HG02642 (cell line): ENCODE results near the gene SH3PXD2B.
"Not testable (repeated sequence)": the region's sequence is repeated elsewhere in the genome, so short reads cannot be mapped to it uniquely, and the experiment has no call there.

Experiments
- ATAC-seq: cut with Tn5 transposase; IDR thresholded peaks from one replicate; pipeline ENCODE4 v1.9.1; 2021; ENCODE audit warnings: mild to moderate bottlenecking; ENCODE audit not compliant: unreplicated experiment, poor library complexity

The SH3PXD2B gene

DNA sequence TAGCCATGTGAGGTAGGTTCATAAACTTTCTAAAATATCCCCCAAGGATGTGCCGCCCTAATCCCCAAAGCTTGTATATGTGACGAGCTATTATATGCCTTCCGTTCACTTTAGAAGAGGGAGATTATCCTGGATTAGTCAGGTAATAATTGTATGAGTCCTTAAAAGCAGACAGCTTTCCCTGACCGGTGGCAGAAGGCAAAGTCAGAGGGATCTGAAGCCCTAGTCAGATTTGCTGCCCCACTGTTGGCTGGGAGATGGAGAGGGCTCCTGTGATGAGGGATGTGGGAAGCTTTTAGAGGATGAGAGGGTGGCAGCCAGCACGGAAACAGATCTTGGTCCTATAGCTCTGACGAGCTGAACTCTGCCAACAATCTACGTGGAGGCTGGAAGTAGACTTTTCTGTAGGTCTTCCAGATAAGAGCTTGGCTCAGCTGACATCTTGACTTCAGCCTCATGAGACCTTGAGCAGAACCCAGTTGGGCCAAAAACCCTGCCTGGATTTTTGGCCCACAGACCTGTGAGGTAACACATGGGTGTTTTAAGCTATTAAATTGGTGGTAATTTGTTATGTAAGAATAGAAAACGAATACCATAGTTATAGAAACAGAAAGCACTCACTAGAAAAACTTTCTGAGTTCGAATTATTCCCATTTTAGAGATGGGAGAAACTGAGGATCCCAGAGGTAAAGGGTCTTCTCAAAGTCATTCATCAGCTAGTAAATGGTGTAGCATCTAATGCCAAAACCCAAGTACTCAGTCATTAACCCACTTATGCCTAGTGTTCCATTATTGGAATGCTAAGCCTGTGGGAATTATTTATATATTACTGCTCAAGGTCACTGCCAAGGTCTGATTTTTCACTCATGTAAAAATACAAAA, 48.9 kb downstream of the SH3PXD2B start:
- no peak for ATAC-seq

DNA sequence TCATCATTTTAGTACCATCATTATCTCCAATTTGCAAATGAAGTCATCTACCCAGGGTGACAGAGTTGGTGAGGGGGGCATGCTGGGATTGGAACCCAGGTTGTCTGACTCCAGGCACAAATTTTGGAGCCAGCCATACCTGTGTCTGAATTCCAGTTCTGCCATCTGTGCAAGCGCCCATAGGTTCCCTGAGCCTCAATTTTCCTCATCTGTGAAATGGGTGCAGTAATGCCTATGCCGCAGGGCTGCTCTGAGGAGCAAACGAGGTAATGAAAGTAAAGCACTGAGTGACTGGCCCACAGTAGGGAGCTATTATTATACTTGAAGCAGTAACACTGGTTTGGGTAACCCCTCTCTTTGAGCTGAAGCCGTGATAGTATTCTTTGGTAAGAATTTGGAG, 49.6 kb downstream of the SH3PXD2B start:
- ATAC-seq = no peak

DNA sequence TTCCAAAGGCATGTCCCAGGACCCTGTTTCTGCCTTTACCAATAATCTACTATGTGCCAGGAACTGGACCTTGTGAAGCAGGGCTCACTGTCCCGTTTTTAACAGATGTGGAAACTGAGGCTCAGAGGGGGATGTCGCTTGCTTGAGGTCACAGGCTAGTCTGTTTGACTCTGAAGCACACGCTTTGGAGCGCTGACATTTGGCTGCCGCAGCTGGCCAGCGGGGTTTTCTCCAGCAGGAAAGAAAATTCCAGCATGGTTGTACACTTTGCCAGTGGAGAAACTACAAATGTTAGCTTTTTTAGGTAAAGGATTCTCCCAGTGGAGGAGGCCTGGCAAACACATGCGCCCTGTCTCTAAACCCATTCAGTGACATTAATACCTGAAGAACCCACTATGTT, 50.5 kb downstream of the SH3PXD2B start:
- ATAC-seq = no peak

DNA sequence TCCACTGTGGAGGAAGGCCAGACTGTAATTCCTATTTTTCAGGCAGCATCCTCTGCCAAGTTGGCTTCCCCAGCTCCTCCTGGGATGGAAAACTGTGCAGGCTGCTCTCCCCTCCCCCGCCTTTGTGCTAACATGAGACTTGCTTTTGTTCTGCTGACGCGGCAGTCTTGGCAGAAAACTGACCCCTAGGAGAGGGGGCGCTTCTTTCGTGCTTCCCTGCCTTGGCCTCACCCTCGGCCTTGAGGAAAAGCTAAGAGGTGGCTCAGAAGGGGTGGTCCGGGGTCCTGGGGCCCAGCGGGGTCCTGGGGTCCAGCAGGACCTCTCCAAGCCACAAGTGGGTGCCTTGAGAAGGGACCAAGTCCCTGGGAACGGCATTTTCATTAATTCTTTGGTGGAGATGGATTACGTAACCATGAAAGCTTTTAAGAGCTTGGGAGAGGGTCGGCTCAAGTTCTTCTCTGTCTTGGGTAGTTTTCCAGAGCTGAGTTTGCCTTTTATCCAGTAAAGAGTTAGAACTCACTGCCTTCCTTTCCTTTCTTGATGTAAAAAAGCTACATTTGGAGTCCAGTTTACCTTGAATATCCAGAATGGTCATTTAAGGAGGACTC, 51.0 kb downstream of the SH3PXD2B start:
- ATAC-seq = no peak

DNA sequence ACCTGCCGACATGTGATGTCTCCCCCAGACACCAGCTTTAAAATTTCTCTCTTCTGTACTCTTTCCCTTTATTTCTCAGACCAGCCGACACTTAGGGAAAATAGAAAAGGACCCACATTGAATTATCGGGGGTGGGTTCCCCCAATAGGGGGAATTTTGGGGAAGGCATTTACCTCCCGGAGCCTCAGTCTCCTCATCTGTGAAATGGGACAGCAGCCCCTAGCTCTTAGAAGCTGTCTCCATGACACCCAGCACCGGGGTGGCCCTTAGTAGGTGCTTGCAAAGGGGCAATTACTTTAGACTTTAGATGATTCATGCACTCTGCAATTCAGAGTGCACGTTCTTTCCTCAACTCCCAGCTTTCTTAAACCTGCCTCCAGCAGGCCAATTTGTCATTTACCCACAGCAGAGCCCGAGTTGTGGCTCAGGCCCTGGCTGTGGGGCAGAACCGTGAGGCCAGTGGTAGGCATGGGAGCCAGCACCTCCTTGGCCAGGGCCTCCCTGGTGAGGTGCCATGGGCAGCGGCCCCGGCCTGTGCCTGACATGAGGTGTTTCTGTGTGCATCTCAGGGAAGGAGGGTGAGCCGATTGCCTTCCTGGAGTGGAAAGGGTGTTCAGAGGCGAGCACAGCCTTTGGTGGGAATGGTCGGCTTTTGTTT, 51.7 kb downstream of the SH3PXD2B start:
- ATAC-seq = no peak

GRCh38 chr5:172402031-172402430, 52.3 kb downstream of the SH3PXD2B start:
- not testable (repeated sequence) for ATAC-seq

GRCh38 chr5:172399826-172400225, 54.5 kb downstream of the SH3PXD2B start:
- ATAC-seq = no peak

DNA sequence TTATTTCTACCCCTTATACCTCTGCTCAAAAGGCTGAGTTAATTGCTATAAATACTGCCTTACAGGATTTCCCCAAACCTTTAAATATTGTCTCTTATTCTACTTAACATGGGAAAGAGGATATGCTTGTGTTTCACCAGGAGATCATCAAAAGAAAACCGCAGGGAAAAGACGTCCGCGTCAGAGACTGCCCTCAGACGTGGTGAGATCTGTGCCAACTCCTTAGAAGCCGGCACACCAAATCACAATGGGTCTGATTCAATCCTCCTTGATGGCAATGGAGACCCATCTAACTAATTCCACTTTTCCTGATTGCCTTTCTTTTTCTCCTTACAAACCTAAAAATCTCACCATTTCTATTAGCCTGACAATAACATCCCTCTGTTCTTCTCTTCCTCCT, 55.0 kb downstream of the SH3PXD2B start:
- ATAC-seq = no peak

- ATAC-seq = not testable (repeated sequence)
These were observed 55.7 kb downstream of the SH3PXD2B start for GRCh38 chr5:172398645-172399044.

DNA sequence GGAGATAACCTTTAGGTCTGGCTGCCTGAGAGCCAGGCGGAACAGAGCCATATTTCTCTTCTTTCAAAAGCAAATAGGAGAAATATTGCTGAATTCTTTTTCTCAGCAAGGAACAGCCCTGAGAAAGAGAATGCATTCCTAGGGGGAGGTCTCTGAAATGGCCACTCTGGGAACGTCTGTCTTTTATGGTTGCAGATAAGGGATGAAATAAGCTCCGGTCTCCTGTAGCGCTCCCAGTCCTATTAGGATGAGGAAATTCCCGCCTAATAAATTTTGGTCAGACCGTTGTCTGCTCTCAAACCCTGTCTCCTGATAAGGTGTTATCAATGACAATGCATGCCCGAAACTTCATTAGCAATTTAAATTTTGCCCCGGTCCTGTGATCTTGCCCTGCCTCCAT, 57.3 kb downstream of the SH3PXD2B start:
- not testable (repeated sequence) for ATAC-seq

DNA sequence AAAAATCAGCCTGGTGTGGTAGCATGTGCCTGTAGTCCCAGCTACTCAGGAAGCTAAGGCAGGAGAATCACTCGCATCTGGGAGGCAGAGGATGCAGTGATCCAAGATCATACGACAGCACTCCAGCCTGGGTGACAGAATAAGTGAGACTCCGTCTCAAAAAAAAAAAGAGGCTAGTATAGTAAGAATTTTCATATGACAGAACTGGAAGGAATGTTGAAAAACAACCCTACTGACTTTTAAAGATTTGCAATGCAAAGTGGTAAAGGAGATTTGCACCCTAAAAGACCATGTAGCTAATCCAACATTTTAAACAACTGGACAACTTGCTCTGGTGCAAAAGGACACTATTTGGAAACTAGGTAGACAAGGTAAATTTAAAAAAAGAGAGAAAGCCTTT, 58.1 kb downstream of the SH3PXD2B start:
- ATAC-seq = no peak

GRCh38 chr5:172395483-172395882, 58.8 kb downstream of the SH3PXD2B start:
- ATAC-seq = no peak

GRCh38 chr5:172389578-172390112, 64.7 kb downstream of the SH3PXD2B start:
- ATAC-seq = no peak

DNA sequence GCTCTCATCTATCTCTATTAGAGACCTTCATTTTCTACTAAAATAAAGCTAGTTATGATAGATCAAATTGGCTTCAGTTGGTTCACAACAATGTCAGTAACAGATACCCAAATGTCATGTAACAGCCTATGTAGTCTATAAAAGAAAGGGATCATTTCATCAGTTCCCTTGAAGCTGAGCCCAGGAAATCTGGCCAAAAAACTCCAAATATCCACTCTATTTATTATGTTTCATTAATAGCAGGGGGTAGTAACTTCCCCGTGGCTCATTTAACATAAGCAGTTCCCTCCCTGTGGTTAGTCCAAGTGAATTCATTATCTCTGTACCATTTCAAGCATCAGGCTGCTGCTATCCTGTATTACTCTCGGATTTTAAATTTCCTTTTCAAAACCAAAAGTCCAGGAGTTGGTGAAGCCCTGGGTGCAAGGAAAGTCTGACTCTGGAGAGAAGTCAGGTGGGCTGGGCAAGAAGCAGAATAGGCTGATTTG, 66.0 kb downstream of the SH3PXD2B start:
- no peak for ATAC-seq

GRCh38 chr5:172385707-172386106, 68.6 kb downstream of the SH3PXD2B start:
- no peak for ATAC-seq

GRCh38 chr5:172385010-172385563, 69.2 kb downstream of the SH3PXD2B start:
- no peak for ATAC-seq

GRCh38 chr5:172383191-172383802, 71.0 kb downstream of the SH3PXD2B start:
- ATAC-seq = no peak

- ATAC-seq = no peak
These were observed 73.2 kb downstream of the SH3PXD2B start for GRCh38 chr5:172380987-172381643.

DNA sequence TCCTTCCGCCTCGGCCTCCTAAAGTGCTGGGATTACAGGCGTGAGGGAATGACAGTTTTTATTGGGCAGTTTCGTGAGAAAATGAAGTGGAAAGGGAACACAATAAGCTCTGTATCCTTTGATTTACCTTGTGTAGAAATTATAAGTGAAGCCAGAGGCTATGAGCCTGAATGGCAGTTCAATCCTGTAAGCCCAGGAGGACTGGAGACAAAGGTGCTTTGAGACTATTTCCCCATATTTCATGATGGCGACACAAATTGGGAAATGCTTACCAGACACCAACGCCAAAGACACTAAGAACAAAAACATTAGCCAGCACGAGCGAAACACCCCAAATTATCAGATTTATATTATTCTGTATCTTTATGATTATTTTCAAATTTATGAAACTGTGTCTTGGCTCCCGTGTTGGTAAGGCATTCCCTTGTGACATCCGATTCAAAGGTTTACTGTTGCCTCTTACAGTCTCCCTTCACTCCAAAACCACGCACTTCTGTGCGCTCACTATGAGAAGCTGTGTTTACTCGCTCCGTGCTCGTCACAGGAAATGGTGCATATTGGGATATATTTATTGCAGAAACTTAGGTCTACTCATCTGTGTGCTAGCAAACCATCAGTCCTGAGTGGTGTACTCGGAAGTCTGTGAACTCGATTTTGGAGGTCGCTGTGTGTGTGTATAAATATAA, 73.9 kb downstream of the SH3PXD2B start:
- no peak for ATAC-seq
